Adrenal gland (tissue), 12 donors: ENCODE results near the gene CDC14B. TPM values are rescaled to one million over a fixed set of nuclear protein-coding genes. Genes with fewer than 3 reads are reported as not detected.

ENCODE experiments used
- DNase-seq, 7 donors: peaks; one replicate each; pipeline ENCODE4 v3.0.0-alpha.2; 2019 to 2020
- H3K27ac ChIP-seq, 5 donors: fragments of 200-600 bp; sonication (generic) in 4 of 5; 1 replicate in 3 of 5; 2 replicates in 2 of 5; pipeline versions ENCODE4 v1.5.1 to v1.8.0; 2016 to 2020; ENCODE audit warnings: mild to moderate bottlenecking in 1 of 5
- H3K27me3 ChIP-seq: fragments of 200-600 bp; 2 replicates; pipeline ENCODE4 v1.8.0; 2021
- H3K36me3 ChIP-seq, 2 donors: fragments of 200-600 bp; replicated peaks in 1 of 2; 1 replicate in 1 of 2; 2 replicates in 1 of 2; pipeline versions ENCODE4 v1.5.1 to v1.8.0; 2018 to 2022
- H3K4me1 ChIP-seq, 2 donors: fragments of 200-600 bp; replicated peaks in 1 of 2; 1 replicate in 1 of 2; 2 replicates in 1 of 2; pipeline versions ENCODE4 v1.5.1 to v1.8.0; 2018 to 2021
- H3K4me3 ChIP-seq, 4 donors: fragments of 200-600 bp; sonication (generic) in 3 of 4; one replicate each; pipeline ENCODE4 v1.5.1; 2016 to 2018
- H3K9me3 ChIP-seq, 3 donors: fragments of 200-600 bp; sonication (generic) in 1 of 3; replicated peaks in 1 of 3; 1 replicate in 2 of 3; 2 replicates in 1 of 3; pipeline versions ENCODE4 v1.5.1 to v1.8.0; 2016 to 2021
- POLR2A ChIP-seq, 2 donors: fragments of 450-650 bp; IDR thresholded peaks; one replicate each; pipeline ENCODE4 v1.6.1; 2017; ENCODE audit warnings: antibody characterized with exemption in 2 of 2, mild to moderate bottlenecking in 2 of 2, moderate library complexity in 1 of 2
- WGBS, 4 donors: extraction: QIAGEN DNeasy Blood & Tissue Kit in 2 of 4; methylation state at CpG; one replicate each; pipeline versions ENCODE4 v1.1.5 to v1.1.7; 2013 to 2017; 5-methylcytosine and 5-hydroxymethylcytosine counted together
- intact Hi-C, 2 donors: fragments of 100-400 bp; cut with DNase I; formaldehyde crosslinking; loops; one replicate each; pipeline versions ENCODE4 v1.14.1 to v1.15.0; 2022 to 2023
- polyA plus RNA-seq, 3 donors: library from polyadenylated mRNA; stranded (reverse); fragments of 200-250 nt in 2 of 3; fragments of 350-450 nt in 1 of 3; fragmentation: Illumina TruSeq in 1 of 3; extraction: RNeasy Lipid Tissue Mini Kit (QIAGEN cat#74804) in 1 of 3; gene quantifications; one replicate each; pipeline ENCODE4 v1.2.3, GENCODE V29; 2013 to 2014
- total RNA-seq, 9 donors: library from RNA; depleted of rRNA in 4 of 9; stranded (reverse); fragments of >200 nt in 4 of 9; fragments of 120-200 nt in 1 of 9; fragmentation: NEBNext Ultra II Directional in 1 of 9; extraction: Animal tissue kit (Norgen Biotek cat#: 25700) in 1 of 9; gene quantifications; one replicate each; pipeline versions ENCODE4 v1.1.0 to v1.2.4, GENCODE V29; 2013 to 2023
- TF ChIP-seq, protein P1 (sequence below), 6 experiments: fragments of 450-650 bp in 4 of 6; fragments of 200-600 bp in 2 of 6; sonication (generic) in 1 of 6; IDR thresholded peaks; 1 replicate in 5 of 6; 2 replicates in 1 of 6; pipeline versions ENCODE4 v1.5.1 to v1.8.0; 2016 to 2021; ENCODE audit warnings: antibody characterized with exemption in 6 of 6, mild to moderate bottlenecking in 2 of 6, moderate library complexity in 1 of 6
- donor health status: healthy with polysubstance abuse.
- donor health status: Bipolar disorder and iron deficiency.
- donor health status: DM: yes; HTN: yes; CAD: no.
- donor health status: DM: no; HTN: no; CAD: no.
- donor health status: DM: no; HTN: no; CAD: no.
- donor health status: DM: yes; HTN: yes; CAD: no.

CDC14B gene
- total and polyA plus RNA-seq, 12 donors, result 2.1 to 19.1 (median 10.2) TPM

DNA sequence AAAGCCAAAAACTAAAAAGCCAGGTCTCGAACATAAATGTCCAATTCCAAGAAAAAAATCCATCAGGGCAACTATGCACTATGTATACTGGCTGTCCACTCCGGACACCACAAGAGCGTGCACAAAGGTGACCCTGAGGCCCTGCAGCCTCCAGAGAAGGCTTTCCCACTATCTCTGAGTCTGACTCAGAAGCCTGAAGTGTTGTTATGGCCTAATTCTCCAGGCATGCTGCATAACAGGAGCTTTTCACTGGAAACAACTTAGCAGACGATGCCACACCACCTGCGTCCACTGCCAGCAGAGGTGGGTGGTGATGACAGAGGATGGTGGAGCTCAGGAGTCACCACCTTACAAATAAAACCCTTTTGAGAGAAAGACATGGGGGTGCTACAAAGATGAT is 106.0 kb downstream of the CDC14B start:
- H3K27me3 ChIP-seq, result no peaks in the 10 kb centered on the region
- no peaks in the 10 kb centered on the region for H3K36me3 ChIP-seq
- H3K4me3 ChIP-seq, result no peak overlapping the region
- WGBS, 4 donors, result 91 to 93% (median 91%) methylated on average over 5 of the region's 5 CpGs
- no peak for TF ChIP-seq POLR2A (IDR thresholded peaks at IDR 0.05)
- TF ChIP-seq, protein P1, sequence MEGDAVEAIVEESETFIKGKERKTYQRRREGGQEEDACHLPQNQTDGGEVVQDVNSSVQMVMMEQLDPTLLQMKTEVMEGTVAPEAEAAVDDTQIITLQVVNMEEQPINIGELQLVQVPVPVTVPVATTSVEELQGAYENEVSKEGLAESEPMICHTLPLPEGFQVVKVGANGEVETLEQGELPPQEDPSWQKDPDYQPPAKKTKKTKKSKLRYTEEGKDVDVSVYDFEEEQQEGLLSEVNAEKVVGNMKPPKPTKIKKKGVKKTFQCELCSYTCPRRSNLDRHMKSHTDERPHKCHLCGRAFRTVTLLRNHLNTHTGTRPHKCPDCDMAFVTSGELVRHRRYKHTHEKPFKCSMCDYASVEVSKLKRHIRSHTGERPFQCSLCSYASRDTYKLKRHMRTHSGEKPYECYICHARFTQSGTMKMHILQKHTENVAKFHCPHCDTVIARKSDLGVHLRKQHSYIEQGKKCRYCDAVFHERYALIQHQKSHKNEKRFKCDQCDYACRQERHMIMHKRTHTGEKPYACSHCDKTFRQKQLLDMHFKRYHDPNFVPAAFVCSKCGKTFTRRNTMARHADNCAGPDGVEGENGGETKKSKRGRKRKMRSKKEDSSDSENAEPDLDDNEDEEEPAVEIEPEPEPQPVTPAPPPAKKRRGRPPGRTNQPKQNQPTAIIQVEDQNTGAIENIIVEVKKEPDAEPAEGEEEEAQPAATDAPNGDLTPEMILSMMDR (IDR thresholded peaks at IDR 0.05), result no peak
- H3K9me3 ChIP-seq, result no peaks in the 10 kb centered on the region
- DNase-seq, result no peak
- H3K4me1 ChIP-seq, result peaks cover 0 to 5% of the 10 kb centered on the region in 2 donors
- intact Hi-C loops, result no loop called here
- peak overlapping the region in 2 of 5 donors; percentile 26 to 44 for H3K27ac ChIP-seq

DNA sequence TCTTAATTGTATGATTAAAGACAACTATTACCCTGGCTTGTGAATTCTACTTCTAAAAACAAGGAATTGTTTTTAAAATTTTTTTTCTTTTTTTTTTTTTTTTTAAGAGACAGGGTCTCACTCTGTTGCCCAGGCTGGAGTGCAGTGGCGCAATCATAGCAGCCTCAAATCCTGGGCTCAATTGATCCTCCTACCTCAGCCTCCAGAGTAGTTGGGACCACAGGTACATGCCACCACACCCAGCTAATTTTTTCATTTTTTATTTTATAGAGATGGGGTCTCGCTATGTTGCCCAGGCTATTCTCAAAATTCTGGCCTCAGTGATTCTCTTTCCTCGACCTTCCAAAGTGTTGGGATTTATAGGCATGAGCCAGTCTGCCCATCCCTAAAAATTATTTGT is 107.4 kb downstream of the CDC14B start:
- Histone ChIP-seq H3K9me3 (no peaks in the 10 kb centered on the region), H3K4me1 (peaks cover 0 to 5% of the 10 kb centered on the region in 2 donors), H3K27ac (no peak overlapping the region), H3K27me3 (no peaks in the 10 kb centered on the region), H3K36me3 (no peaks in the 10 kb centered on the region), H3K4me3 (no peak overlapping the region)
- no peak for TF ChIP-seq POLR2A (IDR thresholded peaks at IDR 0.05)
- TF ChIP-seq, protein P1 (IDR thresholded peaks at IDR 0.05), result no peak
- DNase-seq, result no peak
- intact Hi-C loops, result no loop called here
- 94 to 96% (median 96%) methylated on average over 3 of the region's 3 CpGs for WGBS, 4 donors

DNA sequence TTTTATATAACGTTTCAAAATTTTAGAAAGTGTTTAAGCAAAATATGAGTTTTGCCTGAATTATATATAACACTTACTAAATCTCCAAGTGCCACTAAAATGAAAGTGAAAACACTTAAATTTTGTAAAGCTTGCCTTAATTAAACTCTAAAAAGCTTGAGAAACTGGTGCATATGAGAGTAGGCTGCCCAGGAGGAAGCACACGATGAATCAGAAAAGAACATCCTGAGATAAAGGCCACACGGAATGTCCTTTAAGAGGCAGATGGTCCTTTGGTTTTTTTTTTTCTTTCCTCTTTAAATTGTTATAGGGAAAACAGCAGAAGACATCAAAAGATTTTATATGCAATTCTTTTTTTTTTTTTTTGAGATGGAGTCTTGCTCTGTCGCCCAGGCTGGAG is 109.4 kb downstream of the CDC14B start:
- 55 to 66% (median 60%) methylated on average over 4 of the region's 4 CpGs for WGBS, 4 donors
- Histone ChIP-seq H3K36me3 (no peaks in the 10 kb centered on the region), H3K4me3 (no peak overlapping the region)

DNA sequence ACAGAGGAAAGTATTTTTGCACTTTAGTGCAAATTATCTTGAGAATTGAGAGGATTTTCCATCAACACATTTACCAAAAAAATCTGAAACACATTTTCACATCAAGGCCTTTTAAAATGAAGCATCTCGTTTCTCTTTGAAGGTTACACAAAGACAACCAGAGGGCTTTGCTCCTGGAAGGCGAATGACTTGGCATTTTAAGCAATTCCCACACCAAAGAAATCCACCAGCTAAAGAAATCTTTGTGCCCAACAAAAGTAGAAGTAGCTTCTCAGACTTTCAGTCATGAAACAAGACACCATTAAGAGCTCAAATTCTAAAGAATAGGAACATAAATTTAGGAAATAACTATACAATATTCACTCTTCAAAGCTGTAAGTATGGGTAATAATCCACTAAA is 109.8 kb downstream of the CDC14B start:
- peaks cover 0 to 5% of the 10 kb centered on the region in 2 donors for H3K4me1 ChIP-seq
- H3K27ac ChIP-seq, result no peak overlapping the region
- DNase-seq, result no peak
- H3K27me3 ChIP-seq, result no peaks in the 10 kb centered on the region
- TF ChIP-seq, protein P1 (IDR thresholded peaks at IDR 0.05), result no peak
- TF ChIP-seq POLR2A (IDR thresholded peaks at IDR 0.05), result no peak
- 33 to 42% (median 41%) methylated on average over 2 of the region's 2 CpGs for WGBS, 4 donors
- no peaks in the 10 kb centered on the region for H3K9me3 ChIP-seq
- H3K36me3 ChIP-seq, result no peaks in the 10 kb centered on the region
- no peak overlapping the region for H3K4me3 ChIP-seq
- intact Hi-C loops, result no loop called here

More for the DNA sequence above, 109.4 kb downstream of the CDC14B start:
- no peaks in the 10 kb centered on the region for H3K27me3 ChIP-seq
- no peaks in the 10 kb centered on the region for H3K9me3 ChIP-seq
- intact Hi-C loops, result no loop called here
- TF ChIP-seq POLR2A (IDR thresholded peaks at IDR 0.05), result no peak
- TF ChIP-seq, protein P1 (IDR thresholded peaks at IDR 0.05), result no peak
- no peak for DNase-seq
- H3K27ac ChIP-seq, result no peak overlapping the region
- H3K4me1 ChIP-seq, result peaks cover 0 to 5% of the 10 kb centered on the region in 2 donors
